A549 (cell line): ENCODE data around the gene HMGN3. TPM values are rescaled to one million over a fixed set of nuclear protein-coding genes. Genes with fewer than 3 reads are reported as not detected.

ENCODE experiments used
- ATAC-seq, 2 experiments: fragments of 200-7000 bp in 1 of 2; fragments of >200 bp in 1 of 2; cut with Nextera tagmentation in 1 of 2; cut with Tn5 transposase in 1 of 2; 3 replicates each; pipeline versions ENCODE4 v1.8.0 to v1.9.1; 2018 to 2020; ENCODE audit warnings: mild to moderate bottlenecking in 1 of 2, moderate library complexity in 1 of 2
- CTCF ChIA-PET: fragments of 300-600 bp; sonication (Branson Sonifier 250); formaldehyde crosslinking; extraction: SDS; loops from one replicate; lab custom pipeline; 2021; ENCODE audit warnings: antibody characterized with exemption, inconsistent platforms; lab: Yijun Ruan, JAX
- POLR2A ChIA-PET: fragments of 350-600 bp; formaldehyde crosslinking; extraction: SDS; loops from one replicate; lab custom pipeline; 2021; ENCODE audit warnings: antibody characterized with exemption, inconsistent platforms; lab: Yijun Ruan, JAX
- DNase-seq, 2 experiments: peaks; one replicate each; pipeline versions ENCODE4 v3.0.0 to v3.0.0-alpha.2; 2011 to 2016; ENCODE audit warnings: low read depth in 1 of 2, low spot score in 1 of 2
- FAIRE-seq: peaks from 2 replicates; lab custom pipeline; 2011; peaks lifted over from hg19 to GRCh38; lab: Jason Lieb, UNC
- H3K27ac ChIP-seq, 2 experiments: fragments of >200 bp; sonication (Bioruptor Twin); formaldehyde crosslinking; 3 replicates each; pipeline ENCODE4 v1.5.1; 2016 to 2017
- H3K4me1 ChIP-seq: fragments of >200 bp; sonication (Bioruptor Twin); formaldehyde crosslinking; 3 replicates; pipeline ENCODE4 v1.6.1; 2016
- H3K4me2 ChIP-seq: fragments of >200 bp; sonication (Bioruptor Twin); formaldehyde crosslinking; 3 replicates; pipeline ENCODE4 v1.6.1; 2016
- H3K4me3 ChIP-seq: fragments of >200 bp; sonication (Bioruptor Twin); formaldehyde crosslinking; 3 replicates; pipeline ENCODE4 v1.5.1; 2016
- H3K9me3 ChIP-seq: fragments of >200 bp; sonication (Bioruptor Twin); formaldehyde crosslinking; 3 replicates; pipeline ENCODE4 v1.6.1; 2016
- BCL3 ChIP-seq: fragments of >200 bp; sonication (Bioruptor Twin); formaldehyde crosslinking; IDR thresholded peaks from 3 replicates; pipeline ENCODE4 v1.6.1; 2016
- CEBPB ChIP-seq, 2 experiments: fragments of >200 bp in 1 of 2; sonication (Bioruptor Twin) in 1 of 2; formaldehyde crosslinking in 1 of 2; IDR thresholded peaks; 2 replicates each; pipeline ENCODE4 v1.6.1; 2012 to 2016
- CHD4 ChIP-seq: fragments of 200-600 bp; sonication (generic); IDR thresholded peaks from 2 replicates; pipeline ENCODE4 v1.6.1; 2016; ENCODE audit warnings: antibody characterized with exemption, mild to moderate bottlenecking, borderline replicate concordance
- EHMT2 ChIP-seq: fragments of 200-600 bp; sonication (generic); IDR thresholded peaks from 2 replicates; pipeline ENCODE4 v1.6.1; 2016; ENCODE audit warnings: antibody characterized with exemption, low read depth, mild to moderate bottlenecking, moderate library complexity
- FOXS1 ChIP-seq: fragments of 250-450 bp; sonication (Bioruptor Pico); IDR thresholded peaks from 2 replicates; pipeline ENCODE4 v1.5.0; 2020; ENCODE audit warnings: mild to moderate bottlenecking, moderate library complexity
- HOXA7 ChIP-seq: fragments of 250-450 bp; sonication (Bioruptor Pico); IDR thresholded peaks from 2 replicates; pipeline ENCODE4 v1.5.0; 2020; ENCODE audit warnings: mild to moderate bottlenecking, moderate library complexity
- HOXB13 ChIP-seq: fragments of 250-450 bp; sonication (Bioruptor Pico); IDR thresholded peaks from 2 replicates; pipeline ENCODE4 v1.5.0; 2020; ENCODE audit warnings: low read depth, mild to moderate bottlenecking, moderate library complexity
- JUN ChIP-seq, 2 experiments: fragments of >200 bp; sonication (Bioruptor Twin); formaldehyde crosslinking; IDR thresholded peaks; 2 replicates in 1 of 2; 3 replicates in 1 of 2; pipeline ENCODE4 v1.6.1; 2016 to 2017
- MYC ChIP-seq: IDR thresholded peaks from 2 replicates; pipeline ENCODE4 v1.6.1; 2012; ENCODE audit warnings: mild to moderate bottlenecking, inconsistent platforms, low read length, improper control_type of control experiment, borderline replicate concordance
- POLR2A ChIP-seq: IDR thresholded peaks from 2 replicates; pipeline ENCODE4 v1.6.1; 2012; ENCODE audit warnings: mild to moderate bottlenecking, low read length
- POLR2AphosphoS2 ChIP-seq: conservative IDR thresholded peaks from 2 replicates; pipeline ENCODE4 v1.6.1; 2012; ENCODE audit warnings: low read length, improper control_type of control experiment, inconsistent platforms
- RNF2 ChIP-seq: fragments of 200-600 bp; sonication (generic); IDR thresholded peaks from 2 replicates; pipeline ENCODE4 v1.6.1; 2016; ENCODE audit warnings: low read depth, mild to moderate bottlenecking, antibody characterized with exemption, moderate library complexity, borderline replicate concordance
- TFCP2L1 ChIP-seq: fragments of 250-450 bp; sonication (Bioruptor Pico); IDR thresholded peaks from 2 replicates; pipeline ENCODE4 v1.5.0; 2021; ENCODE audit warnings: mild to moderate bottlenecking
- TP53 ChIP-seq: fragments of 250-450 bp; sonication (Bioruptor Pico); IDR thresholded peaks from 2 replicates; pipeline ENCODE4 v1.5.0; 2021; ENCODE audit warnings: mild to moderate bottlenecking, moderate library complexity
- WGBS: methylation state at CpG from one replicate; pipeline ENCODE4 v1.1.6; 2017; ENCODE audit errors: missing lambda C conversion rate; 5-methylcytosine and 5-hydroxymethylcytosine counted together
- polyA plus RNA-seq, 4 experiments: library from polyadenylated mRNA; depleted of rRNA in 3 of 4; stranded (reverse); fragments of >200 nt; fragmentation: RNase III in 1 of 4; extraction: RNeasy Plus Mini Kit Qiagen cat#74134 plus additional on column Dnase treatment in 1 of 4; gene quantifications; 2 replicates in 3 of 4; 3 replicates in 1 of 4; pipeline ENCODE4 v1.2.3, GENCODE V29; 2011 to 2017
- TF ChIP-seq, protein P1 (sequence below): fragments of 250-450 bp; sonication (Bioruptor Pico); IDR thresholded peaks from 2 replicates; pipeline ENCODE4 v1.5.0; 2021; ENCODE audit warnings: mild to moderate bottlenecking, moderate library complexity, borderline replicate concordance
- TF ChIP-seq, protein P2 (sequence below): IDR thresholded peaks from 2 replicates; pipeline ENCODE4 v1.6.1; 2012
- TF ChIP-seq, protein P3 (sequence below): IDR thresholded peaks from 2 replicates; pipeline ENCODE4 v1.6.1; 2012
- TF ChIP-seq, protein P4 (sequence below): fragments of 150-350 bp; IDR thresholded peaks from 2 replicates; pipeline ENCODE4 v1.6.1; 2014; ENCODE audit warnings: low read depth, mild to moderate bottlenecking, low read length
- TF ChIP-seq, protein P5 (sequence below): fragments of 250-450 bp; sonication (Bioruptor Pico); IDR thresholded peaks from 2 replicates; pipeline ENCODE4 v1.5.0; 2020; ENCODE audit warnings: low read depth, mild to moderate bottlenecking, moderate library complexity

Gene HMGN3
- polyA plus RNA-seq, 2 of the 4 experiments (the other 2 are of a cell fraction), result 94.2 to 102 TPM

DNA sequence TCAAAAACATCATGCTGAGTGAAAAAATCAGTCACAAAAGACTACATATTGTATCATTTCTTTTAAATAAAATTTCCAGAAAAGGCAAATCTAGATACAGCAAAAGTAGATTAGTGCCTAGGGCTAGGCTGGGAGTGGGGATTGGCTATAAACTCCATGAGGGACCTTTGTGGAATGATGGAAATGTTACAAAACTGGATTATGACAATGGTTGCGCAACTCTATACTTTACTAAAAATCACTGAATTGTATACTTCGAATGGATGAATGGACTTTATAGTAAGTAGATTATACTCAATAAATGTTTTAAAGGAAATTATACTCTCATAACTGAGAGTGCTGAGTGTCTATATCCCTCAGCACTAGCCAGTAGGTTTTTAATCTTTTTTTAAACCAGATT lies 4.3 kb downstream of the HMGN3 start:
- POLR2A ChIA-PET, result no interaction called here
- FAIRE-seq, result no peak
- DNase-seq, result no peak
- TF ChIP-seq JUN (IDR thresholded peaks at IDR 0.05) (no peak), CEBPB (IDR thresholded peaks at IDR 0.05) (peak; percentile 88 to 90)
- Histone ChIP-seq H3K4me1 (peaks cover 5% of the 10 kb centered on the region; the same call in 1 of the 3 replicates), H3K27ac (no peak overlapping the region), H3K4me3 (no peak overlapping the region), H3K9me3 (no peaks in the 10 kb centered on the region), H3K4me2 (no peak overlapping the region)
- ATAC-seq, result no peak
- CTCF ChIA-PET, result no interaction called here
- 86% methylated on average over 2 of the region's 2 CpGs for WGBS

GRCh38 chr6:79227445-79227844 lies 7.0 kb downstream of the HMGN3 start:
- no peaks in the 10 kb centered on the region for H3K9me3 ChIP-seq
- CTCF ChIA-PET, result interaction anchor here (0.6 kb wide), 1 partner anchor 226 kb away, joined by 3 read pairs; no protein-coding TSS in a partner anchor
- ATAC-seq (no peak), DNase-seq (no peak), FAIRE-seq (no peak)
- 83% methylated on average over 1 of the region's 1 CpG for WGBS
- TF ChIP-seq, protein P1, sequence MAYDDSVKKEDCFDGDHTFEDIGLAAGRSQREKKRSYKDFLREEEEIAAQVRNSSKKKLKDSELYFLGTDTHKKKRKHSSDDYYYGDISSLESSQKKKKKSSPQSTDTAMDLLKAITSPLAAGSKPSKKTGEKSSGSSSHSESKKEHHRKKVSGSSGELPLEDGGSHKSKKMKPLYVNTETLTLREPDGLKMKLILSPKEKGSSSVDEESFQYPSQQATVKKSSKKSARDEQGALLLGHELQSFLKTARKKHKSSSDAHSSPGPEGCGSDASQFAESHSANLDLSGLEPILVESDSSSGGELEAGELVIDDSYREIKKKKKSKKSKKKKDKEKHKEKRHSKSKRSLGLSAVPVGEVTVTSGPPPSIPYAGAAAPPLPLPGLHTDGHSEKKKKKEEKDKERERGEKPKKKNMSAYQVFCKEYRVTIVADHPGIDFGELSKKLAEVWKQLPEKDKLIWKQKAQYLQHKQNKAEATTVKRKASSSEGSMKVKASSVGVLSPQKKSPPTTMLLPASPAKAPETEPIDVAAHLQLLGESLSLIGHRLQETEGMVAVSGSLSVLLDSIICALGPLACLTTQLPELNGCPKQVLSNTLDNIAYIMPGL (CRISPR knock-in tag), result no peak
- TF ChIP-seq MYC (no peak), POLR2AphosphoS2 (no peak), FOXS1 (no peak), CEBPB (IDR thresholded peaks at IDR 0.05) (no peak), EHMT2 (no peak), POLR2A (no peak), CHD4 (no peak)
- TF ChIP-seq, protein P2, sequence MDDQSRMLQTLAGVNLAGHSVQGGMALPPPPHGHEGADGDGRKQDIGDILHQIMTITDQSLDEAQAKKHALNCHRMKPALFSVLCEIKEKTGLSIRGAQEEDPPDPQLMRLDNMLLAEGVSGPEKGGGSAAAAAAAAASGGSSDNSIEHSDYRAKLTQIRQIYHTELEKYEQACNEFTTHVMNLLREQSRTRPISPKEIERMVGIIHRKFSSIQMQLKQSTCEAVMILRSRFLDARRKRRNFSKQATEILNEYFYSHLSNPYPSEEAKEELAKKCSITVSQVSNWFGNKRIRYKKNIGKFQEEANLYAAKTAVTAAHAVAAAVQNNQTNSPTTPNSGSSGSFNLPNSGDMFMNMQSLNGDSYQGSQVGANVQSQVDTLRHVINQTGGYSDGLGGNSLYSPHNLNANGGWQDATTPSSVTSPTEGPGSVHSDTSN, result no peak
- TF ChIP-seq, protein P3, sequence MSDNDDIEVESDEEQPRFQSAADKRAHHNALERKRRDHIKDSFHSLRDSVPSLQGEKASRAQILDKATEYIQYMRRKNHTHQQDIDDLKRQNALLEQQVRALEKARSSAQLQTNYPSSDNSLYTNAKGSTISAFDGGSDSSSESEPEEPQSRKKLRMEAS, result no peak
- TF ChIP-seq, protein P4, sequence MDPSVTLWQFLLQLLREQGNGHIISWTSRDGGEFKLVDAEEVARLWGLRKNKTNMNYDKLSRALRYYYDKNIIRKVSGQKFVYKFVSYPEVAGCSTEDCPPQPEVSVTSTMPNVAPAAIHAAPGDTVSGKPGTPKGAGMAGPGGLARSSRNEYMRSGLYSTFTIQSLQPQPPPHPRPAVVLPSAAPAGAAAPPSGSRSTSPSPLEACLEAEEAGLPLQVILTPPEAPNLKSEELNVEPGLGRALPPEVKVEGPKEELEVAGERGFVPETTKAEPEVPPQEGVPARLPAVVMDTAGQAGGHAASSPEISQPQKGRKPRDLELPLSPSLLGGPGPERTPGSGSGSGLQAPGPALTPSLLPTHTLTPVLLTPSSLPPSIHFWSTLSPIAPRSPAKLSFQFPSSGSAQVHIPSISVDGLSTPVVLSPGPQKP, result no peak
- H3K4me3 ChIP-seq, result no peak overlapping the region
- no peaks in the 10 kb centered on the region for H3K4me1 ChIP-seq
- H3K4me2 ChIP-seq, result no peak overlapping the region
- no peak overlapping the region for H3K27ac ChIP-seq
- POLR2A ChIA-PET, result no interaction called here

DNA sequence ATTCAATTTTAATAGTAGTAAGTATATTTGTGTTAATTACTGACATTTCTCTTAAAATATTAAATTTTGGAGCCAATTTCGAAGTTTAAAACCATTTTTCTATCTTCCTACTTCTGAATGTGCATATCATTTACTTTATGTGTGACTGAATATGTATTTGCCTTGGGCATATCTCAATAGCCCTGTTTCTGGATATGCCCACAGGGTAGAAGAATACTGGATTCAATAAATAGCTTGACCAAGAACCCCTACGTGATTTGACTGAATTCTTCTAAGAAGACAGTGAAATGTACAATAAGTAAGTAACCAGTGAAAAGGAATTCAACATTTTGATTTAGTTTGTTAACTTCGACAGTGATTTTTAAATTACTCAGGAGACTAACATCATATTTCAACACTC lies 7.8 kb downstream of the HMGN3 start:
- POLR2A ChIA-PET, result no interaction called here
- Histone ChIP-seq H3K4me2 (no peak overlapping the region), H3K4me1 (no peaks in the 10 kb centered on the region), H3K4me3 (no peak overlapping the region)
- no peak for FAIRE-seq
- no peak for ATAC-seq
- DNase-seq, result no peak
- no peak for TF ChIP-seq TP53 (CRISPR knock-in tag)
- TF ChIP-seq CEBPB (IDR thresholded peaks at IDR 0.05), result no peak
- TF ChIP-seq BCL3, result no peak
- no peak for TF ChIP-seq FOXS1
- TF ChIP-seq HOXB13, result no peak
- no peak for TF ChIP-seq RNF2
- TF ChIP-seq, protein P5, sequence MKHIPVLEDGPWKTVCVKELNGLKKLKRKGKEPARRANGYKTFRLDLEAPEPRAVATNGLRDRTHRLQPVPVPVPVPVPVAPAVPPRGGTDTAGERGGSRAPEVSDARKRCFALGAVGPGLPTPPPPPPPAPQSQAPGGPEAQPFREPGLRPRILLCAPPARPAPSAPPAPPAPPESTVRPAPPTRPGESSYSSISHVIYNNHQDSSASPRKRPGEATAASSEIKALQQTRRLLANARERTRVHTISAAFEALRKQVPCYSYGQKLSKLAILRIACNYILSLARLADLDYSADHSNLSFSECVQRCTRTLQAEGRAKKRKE, result no peak
- TF ChIP-seq HOXA7 (CRISPR knock-in tag), result no peak
- no peak for TF ChIP-seq TFCP2L1
- TF ChIP-seq, protein P3, result no peak
- TF ChIP-seq, all 56 proteins: peak for 0
- 88% methylated on average over 3 of the region's 3 CpGs for WGBS
- Histone ChIP-seq H3K9me3 (no peaks in the 10 kb centered on the region), H3K27ac (no peak overlapping the region)
- CTCF ChIA-PET, result no interaction called here
